GM21619 (cell line): ENCODE measurements around the gene SYT15.
"Not testable (repeated sequence)": the region's sequence is repeated elsewhere in the genome, so short reads cannot be mapped to it uniquely, and the experiment has no call there.

Experiments used
- ATAC-seq: cut with Tn5 transposase; IDR thresholded peaks from one replicate; pipeline ENCODE4 v1.9.1; 2021; ENCODE audit not compliant: unreplicated experiment

SYT15 gene

DNA sequence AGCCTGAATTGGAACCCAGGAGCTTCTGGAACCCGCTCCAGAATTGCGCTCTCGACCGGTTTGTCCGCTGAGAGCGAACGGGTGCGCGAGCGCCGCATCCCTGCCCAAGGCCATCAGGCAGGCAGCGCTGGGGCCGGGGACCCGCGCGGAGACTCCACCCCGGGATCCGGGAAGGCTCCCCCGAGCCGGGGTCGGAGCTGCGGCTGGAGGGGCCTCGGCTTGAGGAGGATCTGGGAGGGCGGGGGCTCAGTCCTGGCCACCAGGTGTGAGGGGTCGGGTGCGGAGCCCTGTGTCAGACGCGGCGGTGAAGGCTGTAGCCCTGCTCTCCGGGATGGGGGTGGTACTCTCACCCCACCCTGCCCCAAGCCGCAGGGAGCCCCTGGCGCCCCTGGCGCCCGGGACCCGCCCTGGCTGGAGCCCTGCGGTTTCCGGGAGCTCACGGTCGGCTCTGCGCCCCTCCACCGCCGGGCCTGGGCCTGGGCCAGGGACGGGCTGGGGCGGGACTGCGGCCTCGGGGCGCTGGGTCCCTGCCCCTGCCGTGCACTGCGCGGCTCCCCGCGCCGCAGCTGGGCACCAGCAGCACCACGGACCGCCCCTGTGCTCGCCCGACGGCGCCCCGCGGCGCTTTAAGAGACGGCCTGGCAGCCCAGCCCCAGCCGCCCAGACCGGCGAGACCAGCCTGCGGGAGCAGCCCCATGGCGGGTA lies at the start of gene SYT15:
Gene SYT15 (plus strand): TSS at position 655 of the 705 bp plus-strand sequence. CDS start 41 bp downstream, at position 696.
- ATAC-seq, result not testable (repeated sequence)

- not testable (repeated sequence) for ATAC-seq
Observed at GRCh38 chr10:46529742-46530141, 49.2 kb upstream of the SYT15 start.

DNA sequence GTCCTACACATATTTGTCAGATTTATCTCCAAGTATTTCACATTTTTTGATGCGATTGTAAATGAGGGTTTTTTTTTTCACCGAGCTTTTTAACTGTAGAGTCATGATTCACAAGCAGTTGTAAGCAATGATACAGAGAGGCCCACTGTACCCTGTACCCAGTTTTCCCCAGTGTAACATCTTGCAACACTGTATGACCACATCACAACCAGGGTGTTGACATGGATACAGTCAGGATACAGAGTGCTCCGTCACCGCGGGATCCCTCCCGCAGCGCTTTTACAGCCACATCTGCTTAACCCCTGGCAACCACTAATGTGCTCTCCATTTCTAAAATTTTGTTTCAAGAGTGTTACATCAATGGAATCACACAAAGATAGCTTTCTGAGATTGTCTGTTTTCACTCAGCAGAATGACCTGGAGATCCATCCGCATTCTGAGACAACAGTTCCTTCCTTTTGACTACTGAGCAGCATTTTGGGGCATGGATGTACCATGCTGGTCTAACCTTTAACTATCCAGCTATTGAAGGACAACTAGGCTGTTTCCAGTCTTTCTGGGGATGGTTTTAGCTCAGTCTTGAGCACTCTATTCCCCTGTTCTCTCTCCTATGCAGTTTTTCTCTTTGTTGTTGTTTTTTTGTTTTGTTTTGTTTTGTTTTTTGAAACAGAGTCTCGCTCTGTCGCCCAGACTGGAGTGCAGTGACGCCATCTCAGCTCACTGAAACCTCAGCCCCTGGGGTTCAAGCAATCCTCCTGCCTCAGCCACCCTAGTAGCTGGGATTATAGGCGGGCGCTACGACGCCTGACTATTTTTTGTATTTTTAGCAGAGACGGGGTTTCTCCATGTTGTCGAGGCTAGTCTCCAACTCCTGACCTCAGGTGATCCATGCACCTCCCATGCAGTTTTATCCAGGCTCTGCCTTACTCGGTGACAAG lies 48.4 kb upstream of the SYT15 start:
- ATAC-seq, result no peak

GRCh38 chr10:46532256-46532655 lies 46.7 kb upstream of the SYT15 start:
- ATAC-seq, result not testable (repeated sequence)

GRCh38 chr10:46534828-46535524 lies 44.0 kb upstream of the SYT15 start:
- ATAC-seq, result no peak

DNA sequence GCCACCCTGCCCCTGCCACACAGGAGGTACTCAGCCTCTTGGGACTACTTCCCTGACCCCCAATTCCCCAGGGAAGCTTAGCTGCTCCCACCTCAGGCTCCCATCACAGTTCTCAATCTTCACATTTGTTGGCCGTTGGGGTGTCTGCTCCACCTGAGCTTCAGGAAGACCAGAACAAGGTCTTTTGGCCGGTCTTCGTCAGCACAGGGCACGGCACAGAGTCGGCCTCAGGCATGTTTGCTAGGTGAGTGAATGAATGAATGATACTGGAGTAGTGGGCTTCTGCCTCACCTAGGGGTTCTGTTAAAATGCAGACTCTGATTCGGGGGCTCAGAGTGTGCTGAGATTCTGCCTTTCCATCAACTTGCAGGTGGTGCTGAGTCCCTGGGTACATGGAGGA lies 42.8 kb upstream of the SYT15 start:
- no peak for ATAC-seq

- no peak for ATAC-seq
Observed at GRCh38 chr10:46536781-46537180, 42.1 kb upstream of the SYT15 start.

GRCh38 chr10:46537309-46537708 lies 41.6 kb upstream of the SYT15 start:
- ATAC-seq, result no peak

- ATAC-seq, result no peak
Observed at GRCh38 chr10:46538155-46538554, 40.8 kb upstream of the SYT15 start.

DNA sequence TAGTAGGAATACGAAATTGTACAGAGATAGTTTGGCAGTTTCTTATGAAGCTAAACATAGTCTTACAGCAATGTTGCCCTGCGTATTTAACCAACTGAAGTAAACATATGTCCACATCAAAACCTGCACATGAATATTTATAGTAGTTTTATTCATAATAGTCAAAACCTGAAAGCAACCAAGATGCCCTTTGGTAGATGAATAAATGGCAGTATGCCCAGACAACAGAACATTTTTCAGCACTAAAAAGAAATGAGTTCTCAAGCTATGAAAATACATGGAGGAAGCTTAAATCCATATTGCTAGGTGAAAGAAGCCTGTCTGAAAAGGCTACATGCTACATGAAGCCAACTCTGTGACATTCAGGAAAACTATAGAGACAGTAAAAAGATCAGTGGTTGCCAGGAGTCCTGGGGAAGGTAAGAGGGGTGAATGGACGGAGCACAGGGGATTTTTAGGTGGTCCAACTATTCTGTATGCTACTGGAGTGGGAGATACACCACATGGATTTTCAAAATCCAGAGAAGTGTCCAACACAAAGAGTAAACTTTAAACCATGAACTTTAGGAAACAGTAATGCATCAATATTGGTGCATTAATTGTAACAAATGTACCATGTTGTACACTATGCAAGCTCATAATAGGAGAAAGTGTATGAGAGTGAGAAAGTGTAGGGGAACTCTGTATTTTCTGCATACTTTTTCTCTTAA lies 40.1 kb upstream of the SYT15 start:
- no peak for ATAC-seq

DNA sequence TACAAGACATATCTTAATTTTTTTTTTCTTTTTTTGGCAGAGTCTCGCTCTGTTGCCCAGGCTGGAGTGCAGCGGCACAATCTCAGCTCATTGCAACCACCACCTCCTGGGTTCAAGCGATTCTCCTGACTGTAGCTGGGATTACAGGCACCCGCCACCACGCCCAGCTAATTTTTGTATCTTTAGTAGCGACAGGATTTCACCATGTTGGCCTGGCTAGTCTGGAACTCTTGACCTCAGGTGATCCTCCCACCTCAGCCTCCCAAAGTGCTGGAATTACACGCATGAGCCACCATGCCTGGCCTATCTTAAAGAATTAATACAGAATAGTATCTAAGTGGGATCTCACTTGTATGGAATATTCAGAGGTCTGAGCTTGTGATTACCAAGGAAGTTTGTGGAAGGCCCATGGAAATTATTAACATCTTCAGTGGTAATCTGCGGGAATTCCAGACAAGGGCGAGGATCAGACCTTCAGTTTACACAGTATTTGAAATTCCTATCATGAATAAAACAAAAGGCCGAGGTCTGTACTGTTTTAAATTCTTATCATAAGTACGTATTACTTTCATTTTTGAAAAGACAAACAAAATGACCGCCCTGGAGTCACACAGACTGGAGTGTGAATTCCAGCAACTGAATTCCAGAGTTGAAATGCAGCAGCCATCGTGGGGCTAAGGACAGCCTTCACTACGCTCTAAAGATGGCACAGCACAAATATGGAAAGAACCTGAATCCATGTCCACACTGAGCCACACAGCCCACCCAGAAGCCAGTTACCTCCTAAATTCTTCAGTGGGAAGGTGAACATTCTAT lies 39.1 kb upstream of the SYT15 start:
- no peak for ATAC-seq

- ATAC-seq, result no peak
Observed at GRCh38 chr10:46540412-46541016, 38.4 kb upstream of the SYT15 start.

GRCh38 chr10:46541017-46541661 lies 37.8 kb upstream of the SYT15 start:
- no peak for ATAC-seq

GRCh38 chr10:46541735-46542566 lies 37.0 kb upstream of the SYT15 start:
- no peak for ATAC-seq

- no peak for ATAC-seq
Observed at GRCh38 chr10:46542567-46543465, 36.1 kb upstream of the SYT15 start.

GRCh38 chr10:46543466-46544377 lies 35.2 kb upstream of the SYT15 start:
- ATAC-seq, result no peak
